GM18907 (cell line): Measurements from ENCODE around the gene TBC1D3E.
"Not testable (repeated sequence)": the region's sequence is repeated elsewhere in the genome, so short reads cannot be mapped to it uniquely, and the experiment has no call there.

ENCODE experiments used
- ATAC-seq: cut with Tn5 transposase; IDR thresholded peaks from one replicate; pipeline ENCODE4 v1.9.1; 2021; ENCODE audit warnings: mild to moderate bottlenecking, moderate library complexity; ENCODE audit not compliant: unreplicated experiment

The TBC1D3E gene

DNA sequence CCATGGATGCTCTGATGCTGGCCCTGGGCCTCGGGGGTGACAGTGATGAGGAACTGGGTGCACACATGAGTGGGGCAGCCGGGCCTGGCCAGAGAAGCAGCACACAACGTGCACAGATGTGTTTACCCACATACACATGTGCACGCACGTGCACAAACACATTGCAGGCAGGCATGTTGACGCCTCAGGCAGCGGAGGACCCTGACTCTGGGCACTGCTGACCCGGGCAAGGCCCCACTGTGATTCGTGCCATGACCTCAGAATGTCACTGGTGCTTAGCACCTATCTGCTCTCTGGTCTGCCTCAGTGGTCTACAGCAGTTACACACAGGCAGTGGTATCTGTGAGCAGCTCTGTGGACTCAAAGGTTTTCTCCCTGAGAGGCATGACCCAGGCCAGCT lies at the start of gene TBC1D3E:
TSS of gene TBC1D3E (plus strand) at position 301 of the 400 bp plus-strand sequence. CDS start 1,545 bp downstream, outside the sequence.
- not testable (repeated sequence) for ATAC-seq

DNA sequence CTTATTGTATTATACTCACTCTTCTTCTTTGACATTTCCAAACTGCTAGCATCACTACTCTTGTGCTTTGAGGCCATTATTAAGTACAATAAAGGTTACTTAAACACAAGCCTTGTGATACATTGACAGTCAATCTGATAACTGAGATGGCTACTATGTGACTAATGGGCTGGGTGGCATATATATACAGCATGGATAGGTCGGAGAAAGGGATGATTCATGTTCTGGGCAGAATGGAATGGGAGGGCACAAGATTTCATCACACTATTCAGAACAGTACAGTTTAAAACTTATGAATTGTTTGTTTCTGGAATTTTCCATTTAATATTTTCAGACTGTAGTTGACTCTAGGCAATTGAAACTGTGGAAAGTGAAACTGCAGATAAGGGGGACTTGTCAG lies 40.4 kb upstream of the TBC1D3E start:
- ATAC-seq: not testable (repeated sequence)

DNA sequence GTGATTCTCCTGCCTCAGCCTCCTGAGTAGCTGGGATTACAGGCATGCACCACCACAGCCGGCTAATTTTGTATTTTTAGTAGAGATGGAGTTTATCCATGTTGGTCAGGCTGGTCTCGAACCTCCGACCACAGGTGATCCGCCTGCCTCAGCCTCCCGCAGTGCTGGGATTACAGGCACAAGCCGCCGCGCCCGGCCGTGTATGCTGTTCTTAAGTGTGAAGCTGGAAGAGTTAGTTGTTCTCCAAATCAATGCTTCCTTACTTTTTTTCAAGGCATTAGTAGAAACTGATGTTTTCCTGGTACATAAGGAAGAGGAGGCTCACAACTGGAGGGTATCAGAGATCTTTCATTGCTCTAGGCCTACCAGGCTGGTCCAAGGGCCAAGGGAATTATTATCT lies 39.6 kb upstream of the TBC1D3E start:
- not testable (repeated sequence) for ATAC-seq

DNA sequence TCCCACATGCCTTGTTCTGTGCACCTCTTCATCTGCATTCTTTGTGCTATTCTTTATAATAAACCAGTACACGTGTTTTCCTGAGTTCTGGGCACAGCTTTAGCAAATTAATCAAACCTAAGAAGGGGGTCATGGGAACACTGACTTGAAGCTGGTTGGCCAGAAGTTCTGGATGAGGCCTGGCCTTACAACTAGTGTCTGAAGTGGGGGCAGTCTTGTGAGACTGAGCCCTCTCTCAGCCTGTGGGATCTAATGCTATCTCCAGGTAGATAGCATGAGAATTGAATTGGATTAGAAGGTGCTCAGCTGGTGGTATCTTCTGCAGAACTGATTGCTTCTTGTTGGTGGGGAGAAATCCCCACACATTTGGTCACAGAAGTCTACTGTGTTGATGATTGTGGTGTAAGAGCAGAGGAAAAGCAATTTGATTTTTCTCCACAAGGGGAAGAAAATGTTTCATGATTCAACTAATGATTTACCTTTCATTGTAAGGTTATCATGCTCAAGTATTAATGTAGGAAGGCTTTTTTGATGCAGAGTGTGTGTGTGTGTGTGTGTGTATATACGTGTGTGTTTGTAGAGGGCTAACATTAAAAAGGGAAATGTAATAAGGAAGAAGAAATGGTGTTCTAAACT lies 33.6 kb upstream of the TBC1D3E start:
- ATAC-seq: not testable (repeated sequence)

DNA sequence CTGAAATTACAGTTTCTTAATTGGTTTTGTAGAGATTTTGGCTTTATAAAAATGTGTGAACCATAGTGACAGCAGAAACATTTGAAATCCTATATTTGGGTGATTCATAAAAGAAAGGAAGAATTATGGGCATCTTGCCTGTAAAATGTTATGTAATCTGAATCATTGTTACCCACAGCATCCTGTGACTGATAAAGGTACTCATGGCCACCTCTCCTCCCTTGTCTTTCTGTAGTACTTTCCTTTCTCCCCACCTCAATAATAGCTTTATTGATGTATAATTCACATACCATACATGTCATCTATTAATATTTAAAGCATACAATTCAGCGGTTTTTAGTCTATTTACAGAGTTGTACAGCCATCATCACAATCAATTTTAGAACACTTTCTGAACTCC lies 28.5 kb upstream of the TBC1D3E start:
- ATAC-seq: not testable (repeated sequence)

DNA sequence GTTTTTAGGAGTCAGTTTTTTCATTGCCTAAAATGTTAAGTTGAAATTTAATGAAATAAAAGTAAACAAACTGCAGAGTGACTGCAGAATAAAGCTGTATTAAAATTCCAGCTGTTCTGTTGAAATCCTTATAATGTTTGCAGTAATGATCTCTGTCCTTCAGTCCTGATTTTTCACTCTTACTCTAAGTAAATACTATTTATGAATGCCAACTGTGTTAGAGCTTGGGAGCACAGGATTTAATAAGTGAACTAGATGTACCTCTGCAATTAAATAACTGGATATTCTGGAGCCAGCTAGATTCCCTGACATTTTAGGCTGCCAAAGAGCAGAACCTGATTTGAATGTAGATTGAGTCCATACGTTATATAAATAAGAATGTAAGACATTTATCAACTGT lies 7.9 kb upstream of the TBC1D3E start:
- ATAC-seq: not testable (repeated sequence)

DNA sequence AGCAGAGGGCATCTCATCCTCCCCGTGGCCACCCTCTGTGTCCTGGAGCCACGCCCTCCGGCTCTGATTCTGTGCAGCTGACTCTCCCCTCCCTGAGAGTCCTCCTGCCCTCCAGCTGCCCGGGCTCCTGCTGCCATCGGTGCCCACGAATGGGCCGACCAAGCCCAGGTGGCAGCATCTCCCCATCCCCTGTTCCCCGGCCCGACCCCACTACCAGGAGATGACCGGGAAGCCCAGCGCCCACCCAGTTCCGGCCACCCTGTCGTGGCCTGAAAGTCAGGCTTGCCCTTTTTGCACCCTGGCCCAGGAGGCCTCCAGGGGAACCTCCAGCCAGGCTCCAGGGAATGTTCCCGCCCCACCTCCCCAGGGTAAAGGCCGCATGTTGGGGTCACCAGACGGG lies 7.1 kb downstream of the TBC1D3E start:
- ATAC-seq: not testable (repeated sequence)
